Right lobe of liver (tissue), 6 donors: ENCODE data around the gene ELMOD1. TPM values are rescaled to one million over a fixed set of nuclear protein-coding genes. Genes with fewer than 3 reads are reported as not detected.

Experiments
- ATAC-seq, 4 donors: fragments of 200-7000 bp; cut with Tn5 transposase; one replicate each; pipeline ENCODE4 v1.9.1; 2020; ENCODE audit warnings: mild to moderate bottlenecking in 4 of 4, moderate library complexity in 4 of 4
- DNase-seq, 3 donors: peaks; one replicate each; pipeline ENCODE4 v3.0.0-alpha.2; 2020
- H3K27ac ChIP-seq, 3 donors: fragments of 200-600 bp; one replicate each; pipeline ENCODE4 v1.8.0; 2022
- H3K27me3 ChIP-seq, 2 donors: fragments of 200-600 bp; one replicate each; pipeline ENCODE4 v1.8.0; 2022
- H3K36me3 ChIP-seq, 4 donors: fragments of 200-600 bp; sonication (generic) in 1 of 4; one replicate each; pipeline versions ENCODE4 v1.5.1 to v1.8.0; 2017 to 2022; ENCODE audit warnings: control low read depth in 1 of 4
- H3K4me1 ChIP-seq, 4 donors: fragments of 200-600 bp; sonication (generic) in 1 of 4; one replicate each; pipeline versions ENCODE4 v1.5.1 to v1.8.0; 2017 to 2022; ENCODE audit warnings: control low read depth in 1 of 4
- H3K4me3 ChIP-seq, 3 donors: fragments of 200-600 bp; one replicate each; pipeline ENCODE4 v1.8.0; 2022
- H3K9me3 ChIP-seq, 4 donors: fragments of 200-600 bp; sonication (generic) in 1 of 4; one replicate each; pipeline versions ENCODE4 v1.5.1 to v1.8.0; 2017 to 2022; ENCODE audit warnings: control low read depth in 1 of 4
- POLR2A ChIP-seq: fragments of 450-650 bp; IDR thresholded peaks from one replicate; pipeline ENCODE4 v1.6.1; 2017; ENCODE audit warnings: antibody characterized with exemption, mild to moderate bottlenecking
- WGBS: methylation state at CpG from one replicate; pipeline ENCODE4 v1.1.6; 2018; ENCODE audit warnings: low coverage, low lambda C conversion rate; ENCODE audit not compliant: insufficient coverage; ENCODE audit errors: missing lambda C conversion rate; 5-methylcytosine and 5-hydroxymethylcytosine counted together
- intact Hi-C, 2 donors: fragments of 100-400 bp; cut with DNase I; formaldehyde crosslinking; loops; one replicate each; pipeline versions ENCODE4 v1.11.2 to v1.14.1; 2022
- total RNA-seq, 6 experiments: library from RNA; depleted of rRNA in 2 of 6; stranded (reverse); fragments of >200 nt in 2 of 6; fragmentation: NEBNext Ultra II Directional in 3 of 6; extraction: Animal tissue kit (Norgen Biotek cat#: 25700) in 3 of 6; gene quantifications; one replicate each; pipeline versions ENCODE4 v1.1.0 to v1.2.4, GENCODE V29; 2016 to 2023
- TF ChIP-seq, protein P1 (sequence below), 4 donors: fragments of 200-600 bp in 3 of 4; fragments of 450-650 bp in 1 of 4; IDR thresholded peaks; one replicate each; pipeline versions ENCODE4 v1.5.1 to v1.8.0; 2016 to 2022; ENCODE audit warnings: antibody characterized with exemption in 4 of 4, mild to moderate bottlenecking in 2 of 4
- donor health status: DM: no; HTN: yes; CAD: no.
- donor health status: DM: no; HTN: no; CAD: no.
- donor health status: DM: no; HTN: no; CAD: no.
- donor health status: DM: no; HTN: yes; CAD: no.
- donor health status: DM: no; HTN: yes; CAD: no.

The ELMOD1 gene
- total RNA-seq, 6 experiments from 2014 or later, result 0.25 to 1.7 (median 0.42) TPM; not detected in 1

DNA sequence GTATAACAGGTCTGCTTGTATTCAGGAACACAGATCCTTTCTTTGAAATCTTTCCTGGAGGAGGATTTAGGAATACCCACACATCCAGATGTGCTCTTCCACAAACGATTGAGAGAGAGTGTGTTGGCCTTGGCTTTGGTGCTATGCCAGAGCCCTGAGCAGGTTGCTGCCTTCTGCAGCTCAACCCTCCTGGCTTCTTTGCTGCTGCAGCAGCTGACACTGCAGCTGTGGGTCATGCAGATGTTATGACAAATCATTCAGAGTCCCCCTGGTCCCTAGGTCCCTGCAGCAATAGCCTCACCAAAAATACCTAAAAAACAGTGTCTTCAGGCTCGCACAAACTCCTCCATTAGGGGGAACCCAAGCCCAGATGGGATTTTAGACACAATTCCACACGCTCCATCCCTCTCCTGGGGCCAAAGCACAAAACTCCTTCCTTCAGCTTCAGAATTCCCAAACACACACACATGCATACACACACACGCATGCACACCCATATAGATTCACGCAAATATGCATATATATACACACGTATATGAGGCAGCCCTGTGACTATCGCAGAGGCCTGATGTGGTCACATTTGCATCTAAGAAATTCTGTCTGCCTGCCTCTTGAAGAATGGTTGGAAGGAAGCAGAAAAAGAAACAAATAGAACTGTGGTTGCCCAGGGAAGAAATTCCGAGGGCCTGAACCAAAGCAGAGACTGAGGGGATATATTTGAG, 85.5 kb downstream of the ELMOD1 start:
- 65% methylated on average over 8 of the region's 8 CpGs for WGBS
- TF ChIP-seq, protein P1, sequence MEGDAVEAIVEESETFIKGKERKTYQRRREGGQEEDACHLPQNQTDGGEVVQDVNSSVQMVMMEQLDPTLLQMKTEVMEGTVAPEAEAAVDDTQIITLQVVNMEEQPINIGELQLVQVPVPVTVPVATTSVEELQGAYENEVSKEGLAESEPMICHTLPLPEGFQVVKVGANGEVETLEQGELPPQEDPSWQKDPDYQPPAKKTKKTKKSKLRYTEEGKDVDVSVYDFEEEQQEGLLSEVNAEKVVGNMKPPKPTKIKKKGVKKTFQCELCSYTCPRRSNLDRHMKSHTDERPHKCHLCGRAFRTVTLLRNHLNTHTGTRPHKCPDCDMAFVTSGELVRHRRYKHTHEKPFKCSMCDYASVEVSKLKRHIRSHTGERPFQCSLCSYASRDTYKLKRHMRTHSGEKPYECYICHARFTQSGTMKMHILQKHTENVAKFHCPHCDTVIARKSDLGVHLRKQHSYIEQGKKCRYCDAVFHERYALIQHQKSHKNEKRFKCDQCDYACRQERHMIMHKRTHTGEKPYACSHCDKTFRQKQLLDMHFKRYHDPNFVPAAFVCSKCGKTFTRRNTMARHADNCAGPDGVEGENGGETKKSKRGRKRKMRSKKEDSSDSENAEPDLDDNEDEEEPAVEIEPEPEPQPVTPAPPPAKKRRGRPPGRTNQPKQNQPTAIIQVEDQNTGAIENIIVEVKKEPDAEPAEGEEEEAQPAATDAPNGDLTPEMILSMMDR (IDR thresholded peaks at IDR 0.05), result no peak
- TF ChIP-seq POLR2A, result no peak
- intact Hi-C loops, result no loop called here

DNA sequence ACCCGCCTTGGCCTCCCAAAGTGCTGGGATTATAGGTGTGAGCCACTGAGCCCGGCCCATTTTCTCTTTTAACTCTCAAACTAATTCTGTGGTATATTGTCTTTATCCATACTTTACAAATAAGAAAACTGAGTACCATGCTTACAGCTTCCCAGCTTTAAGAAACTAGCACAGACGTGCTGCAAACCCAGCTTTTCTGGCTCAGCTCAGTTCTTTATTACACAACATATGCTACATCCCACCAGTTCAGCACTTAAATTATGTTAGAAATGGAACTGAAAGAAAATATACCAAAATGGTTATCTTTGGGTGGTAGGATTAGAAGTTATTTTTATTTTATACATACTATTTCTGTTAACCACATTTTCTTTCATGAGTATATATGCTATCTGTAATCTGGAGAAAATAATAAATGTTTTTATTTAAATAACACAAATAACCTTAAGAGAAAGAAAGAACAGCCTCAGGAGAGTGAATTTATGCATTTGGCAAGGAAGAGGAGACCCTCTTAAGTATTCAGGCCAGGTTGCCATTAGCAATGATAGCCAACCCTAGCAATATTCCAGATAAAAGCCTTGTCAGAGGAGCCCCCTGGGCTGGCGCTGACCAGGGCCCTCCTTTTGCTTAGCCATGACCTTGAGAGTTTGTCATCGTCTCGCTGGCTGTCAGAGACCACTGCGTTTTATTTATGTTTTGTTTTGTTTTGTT, 87.1 kb downstream of the ELMOD1 start:
- H3K4me3 ChIP-seq, result no peak overlapping the region
- H3K36me3 ChIP-seq, result no peaks in the 10 kb centered on the region
- TF ChIP-seq POLR2A, result no peak
- TF ChIP-seq, protein P1 (IDR thresholded peaks at IDR 0.05), result no peak
- no peaks in the 10 kb centered on the region for H3K9me3 ChIP-seq
- no peak overlapping the region for H3K27ac ChIP-seq
- H3K27me3 ChIP-seq, result no peaks in the 10 kb centered on the region
- no peaks in the 10 kb centered on the region for H3K4me1 ChIP-seq
- intact Hi-C loops, result no loop called here
- no peak for DNase-seq
- 78% methylated on average over 7 of the region's 7 CpGs for WGBS
- ATAC-seq, result no peak

More for the DNA sequence above, 85.5 kb downstream of the ELMOD1 start:
- no peak overlapping the region for H3K27ac ChIP-seq
- no peaks in the 10 kb centered on the region for H3K9me3 ChIP-seq
- no peak for DNase-seq
- H3K4me1 ChIP-seq, result no peaks in the 10 kb centered on the region
- no peak overlapping the region for H3K4me3 ChIP-seq
- H3K27me3 ChIP-seq, result no peaks in the 10 kb centered on the region
- no peaks in the 10 kb centered on the region for H3K36me3 ChIP-seq
- ATAC-seq, result no peak

DNA sequence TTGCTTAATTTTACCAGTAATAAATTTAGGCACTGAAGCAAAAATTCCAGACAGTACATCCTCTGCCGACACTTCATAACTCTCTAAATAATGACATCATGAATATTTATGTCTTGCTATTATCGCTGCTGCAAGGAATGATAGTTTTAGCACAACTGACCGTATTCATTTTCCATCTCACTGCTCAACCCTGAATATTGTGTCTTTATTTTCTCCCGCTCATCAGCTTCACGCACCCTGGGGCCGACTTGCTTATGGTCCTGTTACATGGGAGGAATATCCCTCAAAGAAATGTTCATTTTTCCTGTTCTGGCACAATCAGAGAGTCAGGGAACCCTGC, 87.7 kb downstream of the ELMOD1 start:
- no peak overlapping the region for H3K27ac ChIP-seq
- ATAC-seq (no peak), DNase-seq (no peak)
- no peak for TF ChIP-seq POLR2A
- TF ChIP-seq, protein P1 (IDR thresholded peaks at IDR 0.05), result no peak
- no peaks in the 10 kb centered on the region for H3K9me3 ChIP-seq
- H3K27me3 ChIP-seq, result no peaks in the 10 kb centered on the region
- H3K4me1 ChIP-seq, result no peaks in the 10 kb centered on the region
- H3K4me3 ChIP-seq, result no peak overlapping the region
- intact Hi-C loops, result no loop called here
- H3K36me3 ChIP-seq, result no peaks in the 10 kb centered on the region
- 70% methylated on average over 6 of the region's 6 CpGs for WGBS

DNA sequence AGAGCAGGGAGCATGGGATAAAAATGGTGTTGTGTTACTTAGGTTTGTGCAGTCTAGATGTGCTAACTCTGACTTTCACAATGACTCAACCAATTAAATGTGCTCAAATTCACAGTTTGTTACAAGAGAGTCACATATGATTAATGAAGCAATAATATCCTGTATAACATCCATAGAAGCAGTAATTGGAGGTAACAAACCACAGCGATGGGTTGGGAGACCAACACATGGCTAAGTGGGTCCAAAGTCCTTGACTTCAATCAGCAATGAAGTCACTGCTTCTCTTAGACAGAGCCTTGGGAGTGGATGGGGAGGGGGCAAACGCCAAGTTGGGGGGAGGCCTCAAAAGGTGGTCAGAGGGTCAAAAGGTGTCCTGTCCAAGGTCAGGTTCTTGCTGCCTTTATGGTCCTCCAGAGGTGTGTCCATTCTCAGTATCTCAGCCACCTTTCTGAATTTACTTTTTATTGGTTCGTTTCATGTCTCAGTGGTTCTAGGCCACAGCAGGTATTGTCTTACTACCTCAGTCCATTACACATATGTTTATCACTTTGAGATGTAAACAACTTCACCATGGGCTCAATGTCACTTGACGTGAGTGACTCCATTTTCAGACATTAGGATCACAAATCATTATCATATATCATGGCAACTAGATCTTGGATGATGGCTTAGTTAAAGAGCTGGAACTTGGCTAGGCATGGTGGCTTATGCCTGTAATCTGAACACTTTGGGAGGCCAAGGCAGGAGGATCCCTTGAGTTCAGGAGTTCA, 88.5 kb downstream of the ELMOD1 start:
- H3K36me3 ChIP-seq, result no peaks in the 10 kb centered on the region
- DNase-seq, result no peak
- no peak for TF ChIP-seq POLR2A
- TF ChIP-seq, protein P1 (IDR thresholded peaks at IDR 0.05), result no peak
- WGBS, result 67% methylated on average over 4 of the region's 4 CpGs
- H3K9me3 ChIP-seq, result no peaks in the 10 kb centered on the region
- H3K27me3 ChIP-seq, result no peaks in the 10 kb centered on the region
- H3K4me1 ChIP-seq, result no peaks in the 10 kb centered on the region
- ATAC-seq, result no peak
- no peak overlapping the region for H3K27ac ChIP-seq
- intact Hi-C loops, result loop anchor here in 1 of 2 donors (10.0 kb wide), 1 partner anchor 95 kb away; no protein-coding TSS in a partner anchor
- H3K4me3 ChIP-seq, result no peak overlapping the region
